Measurements from ENCODE around the gene TMEM61.
"Not testable (repeated sequence)": the region's sequence is repeated elsewhere in the genome, so short reads cannot be mapped to it uniquely, and the experiment has no call there.

The TMEM61 gene

DNA sequence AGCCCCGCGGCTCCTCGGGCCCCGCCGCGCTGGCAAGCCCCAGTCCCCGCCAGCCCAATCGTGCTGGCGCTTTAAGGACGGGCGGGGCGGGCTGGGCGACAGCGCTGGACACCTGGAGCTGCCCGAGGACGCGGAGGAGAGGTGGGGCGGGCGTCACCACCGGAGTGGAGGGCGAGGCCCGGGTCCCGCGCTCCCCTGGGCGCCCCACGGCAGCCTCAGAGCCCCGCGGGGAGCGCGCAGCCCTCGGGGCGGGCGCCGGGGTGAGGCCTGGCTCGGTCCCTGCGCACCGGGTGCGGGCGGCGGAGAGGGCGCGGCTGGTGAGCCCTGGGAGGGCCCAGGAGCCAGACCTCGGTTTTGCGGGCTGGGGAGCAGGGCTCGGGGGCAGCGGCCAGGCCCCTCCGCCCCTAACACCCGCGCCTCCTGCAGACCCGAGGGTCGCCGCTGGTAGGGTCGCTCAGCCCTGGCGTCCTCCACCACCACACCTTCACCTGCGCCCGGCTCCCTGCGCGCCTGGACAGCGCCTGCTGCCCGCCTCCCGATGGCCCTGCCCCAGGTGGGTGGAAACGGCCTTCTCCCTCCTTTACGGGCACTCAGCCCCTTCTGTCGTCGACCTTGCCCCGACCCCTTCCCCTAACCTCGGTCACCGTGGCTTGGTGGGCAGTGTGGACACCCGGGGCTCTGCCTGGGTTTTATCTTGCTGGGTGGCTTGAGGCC lies at the start of gene TMEM61:
Gene TMEM61, plus strand, starts transcription at position 101 of the 714 bp plus-strand sequence. Its CDS starts 438 bp downstream, at position 539.
- DNase-seq = no peak

DNA sequence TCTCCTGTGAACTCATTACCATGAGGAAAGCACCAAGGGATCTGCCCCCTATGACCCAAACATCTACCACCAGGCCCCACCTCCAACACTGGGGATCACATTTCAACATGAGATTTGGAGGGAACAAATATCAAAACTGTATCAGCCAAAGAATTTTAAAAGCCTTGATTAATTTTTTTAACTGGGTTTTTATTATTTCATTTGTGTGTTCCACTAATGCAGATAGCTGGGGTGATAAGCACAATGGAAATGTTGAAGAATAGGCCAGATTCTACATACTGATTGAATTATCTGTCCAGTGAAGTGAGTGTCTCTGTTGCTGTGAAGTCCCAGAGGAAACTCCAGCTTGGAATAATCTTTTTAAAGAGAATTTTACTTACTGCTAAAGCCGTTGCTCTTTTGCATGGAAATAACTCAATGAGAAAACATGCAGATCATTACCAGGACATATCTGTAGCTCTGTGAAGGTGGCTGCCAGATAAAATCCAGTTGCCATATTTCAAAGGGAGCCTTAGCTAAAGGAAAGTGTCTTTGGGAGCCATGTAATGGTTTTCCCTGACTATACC lies 49.1 kb upstream of the TMEM61 start:
- no peak for DNase-seq

DNA sequence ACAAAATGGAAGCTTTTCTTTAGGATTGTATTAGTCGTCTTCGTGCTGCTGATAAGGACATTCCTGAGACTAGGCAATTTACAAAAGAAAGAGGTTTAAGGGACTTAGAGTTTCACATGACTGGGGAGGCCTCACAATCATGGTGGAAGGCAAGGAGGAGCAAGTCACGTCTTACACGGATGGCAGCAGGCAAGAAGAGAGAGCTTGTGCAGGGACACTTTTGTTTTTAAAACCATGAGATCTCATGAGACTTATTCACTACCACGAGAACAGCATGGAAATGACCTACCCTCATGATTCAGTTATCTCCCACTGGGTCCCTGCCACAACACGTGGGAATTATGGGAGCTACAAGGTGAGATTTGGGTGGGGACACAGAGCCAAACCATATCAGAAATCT lies 46.3 kb upstream of the TMEM61 start:
- DNase-seq = not testable (repeated sequence)

DNA sequence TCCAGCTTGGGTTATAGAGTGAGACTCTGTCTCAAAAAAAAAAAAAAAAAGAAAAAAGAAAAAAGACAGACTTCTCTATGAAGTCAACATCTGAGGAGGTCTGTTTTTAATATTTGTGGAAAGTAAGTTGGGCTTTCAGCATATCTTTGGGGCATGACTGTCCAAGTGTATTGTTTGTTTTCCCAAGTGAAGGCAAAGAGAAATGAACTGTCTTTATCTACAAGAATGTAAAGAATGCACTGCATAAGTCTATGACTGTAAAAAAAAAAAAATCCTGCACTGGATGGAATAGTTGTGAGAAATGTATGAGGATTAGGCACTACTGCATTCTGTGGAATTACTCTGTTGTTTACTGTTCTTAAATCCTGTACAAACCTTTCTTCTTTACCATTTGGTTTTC lies 45.6 kb upstream of the TMEM61 start:
- DNase-seq = no peak

DNA sequence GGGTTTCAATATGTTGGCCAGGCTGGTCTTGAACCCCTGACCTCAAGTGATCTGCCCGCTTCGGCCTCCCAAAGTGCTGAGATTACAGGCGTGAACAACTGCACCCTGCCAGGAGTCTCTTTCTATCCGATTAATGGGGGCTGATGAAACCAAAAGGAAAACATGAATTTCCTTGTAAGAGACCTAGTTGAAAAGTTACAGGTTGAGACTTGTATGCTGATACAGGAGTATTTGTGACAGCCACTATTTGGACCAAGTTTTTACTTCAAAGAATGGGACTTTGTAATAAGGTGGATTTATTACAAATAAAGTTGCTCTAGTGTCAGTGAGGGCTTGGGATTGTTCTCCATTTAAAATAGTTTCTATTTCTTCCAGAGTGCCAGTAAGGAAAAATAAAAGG lies 43.6 kb upstream of the TMEM61 start:
- no peak for DNase-seq

DNA sequence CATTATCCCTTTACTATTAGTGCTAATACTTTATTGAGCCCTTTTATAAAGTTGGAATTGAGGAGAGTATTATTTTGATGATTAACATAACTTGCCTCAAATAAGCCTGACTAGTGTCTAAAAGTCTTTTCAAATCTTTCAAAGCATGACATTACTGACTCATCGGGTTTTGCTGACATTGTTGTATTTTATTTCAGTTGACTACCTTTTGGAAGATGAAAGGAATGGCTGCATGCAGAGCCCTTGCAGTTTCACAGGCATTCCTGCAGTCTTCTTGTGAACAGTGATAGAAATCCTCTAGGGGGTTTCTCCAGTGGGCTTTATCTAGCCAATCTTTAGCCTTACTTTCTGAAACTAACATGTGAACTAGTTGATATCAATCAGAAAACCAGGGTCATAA lies 43.0 kb upstream of the TMEM61 start:
- DNase-seq = no peak

DNA sequence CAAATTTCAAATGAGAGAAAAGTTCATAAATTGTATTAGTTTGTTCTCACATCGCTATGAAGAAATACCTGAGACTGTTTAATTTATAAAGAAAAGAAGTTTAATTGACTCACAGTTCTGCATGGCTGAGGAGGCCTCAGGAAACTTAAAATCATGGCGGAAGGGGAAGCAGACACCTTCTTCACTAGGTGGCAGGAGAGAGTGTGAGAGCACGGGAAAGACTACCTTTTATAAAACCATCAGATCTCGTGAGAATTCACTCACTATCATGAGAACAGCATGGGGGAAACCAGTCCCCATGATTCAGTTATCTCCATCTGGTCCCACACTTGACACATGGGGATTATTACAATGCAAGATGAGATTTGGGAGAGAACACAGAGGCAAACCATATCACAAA lies 41.5 kb upstream of the TMEM61 start:
- not testable (repeated sequence) for DNase-seq

DNA sequence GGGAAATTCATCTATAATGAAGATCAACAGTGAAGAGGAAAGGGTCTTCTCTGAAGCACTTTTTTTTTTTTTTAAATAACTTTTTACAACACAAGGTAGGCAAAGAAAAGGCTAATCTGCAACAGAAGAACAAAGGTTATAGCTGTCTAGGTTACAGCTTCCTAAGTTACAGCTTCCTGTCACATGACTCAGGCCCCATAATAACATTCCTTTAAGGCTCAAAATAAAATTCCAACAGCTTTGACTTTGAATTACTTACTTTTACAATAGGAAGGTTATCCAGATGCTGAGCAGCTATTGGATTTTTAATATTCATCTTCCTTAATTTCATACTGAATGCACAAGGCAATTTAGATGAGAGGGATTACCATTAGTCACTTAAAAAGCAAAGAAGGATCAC lies 40.4 kb upstream of the TMEM61 start:
- no peak for DNase-seq

DNA sequence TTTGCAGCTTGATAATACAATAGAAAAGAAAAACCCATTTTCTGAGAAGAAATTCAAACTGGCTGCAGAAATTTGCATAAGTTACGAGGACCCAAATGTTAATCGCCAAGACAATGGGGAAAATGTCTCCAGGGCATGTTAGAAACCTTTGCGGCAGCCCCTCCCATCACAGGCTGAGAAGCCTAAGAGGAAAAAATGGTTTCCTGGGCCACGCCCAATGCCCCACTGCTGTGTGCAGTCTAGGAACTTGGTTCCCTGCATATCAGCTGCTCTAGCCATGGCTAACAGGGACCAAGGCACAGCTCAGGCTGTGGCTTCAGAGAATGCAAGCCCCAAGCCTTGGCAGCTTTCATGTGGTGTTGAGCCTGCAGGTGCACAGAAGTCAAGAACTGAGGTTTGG lies 37.5 kb upstream of the TMEM61 start:
- no peak for DNase-seq

DNA sequence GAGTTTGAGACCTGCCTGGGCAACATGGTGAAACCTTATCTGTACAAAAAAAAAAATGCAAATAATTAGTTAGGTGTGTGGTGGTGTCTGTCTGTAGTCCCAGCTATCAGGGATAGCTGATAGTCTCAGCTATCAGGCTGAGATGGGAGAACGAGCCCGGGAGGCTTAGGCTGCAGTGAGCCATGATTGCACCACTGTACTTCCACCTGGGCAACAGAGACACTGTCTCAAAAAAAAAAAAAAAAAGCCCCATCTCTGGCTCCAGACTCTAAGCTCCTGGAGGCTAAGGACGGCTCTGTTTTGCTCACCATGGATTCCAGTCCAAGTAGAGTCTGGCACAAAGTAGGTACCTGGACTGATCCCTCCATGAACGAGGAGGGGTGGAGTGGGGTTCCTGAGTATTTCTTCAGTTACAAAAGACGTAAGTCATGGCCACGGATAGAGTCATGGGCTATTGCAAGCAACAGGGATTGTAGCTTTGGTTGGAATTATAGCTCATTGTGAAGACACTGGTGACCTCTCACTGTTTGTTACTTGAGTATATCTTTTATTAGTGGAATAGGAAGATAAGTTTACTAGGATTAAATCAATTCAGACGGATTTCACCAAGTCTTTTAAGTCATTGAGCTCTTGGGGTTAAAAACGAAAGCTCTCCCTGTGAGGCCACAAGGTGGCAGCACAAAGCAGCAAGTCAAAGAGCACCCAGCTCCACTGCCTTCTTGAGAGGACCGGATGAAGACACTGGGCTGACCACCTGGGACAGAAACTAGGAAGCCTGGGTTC lies 35.6 kb upstream of the TMEM61 start:
- peak; percentile 59 for DNase-seq

DNA sequence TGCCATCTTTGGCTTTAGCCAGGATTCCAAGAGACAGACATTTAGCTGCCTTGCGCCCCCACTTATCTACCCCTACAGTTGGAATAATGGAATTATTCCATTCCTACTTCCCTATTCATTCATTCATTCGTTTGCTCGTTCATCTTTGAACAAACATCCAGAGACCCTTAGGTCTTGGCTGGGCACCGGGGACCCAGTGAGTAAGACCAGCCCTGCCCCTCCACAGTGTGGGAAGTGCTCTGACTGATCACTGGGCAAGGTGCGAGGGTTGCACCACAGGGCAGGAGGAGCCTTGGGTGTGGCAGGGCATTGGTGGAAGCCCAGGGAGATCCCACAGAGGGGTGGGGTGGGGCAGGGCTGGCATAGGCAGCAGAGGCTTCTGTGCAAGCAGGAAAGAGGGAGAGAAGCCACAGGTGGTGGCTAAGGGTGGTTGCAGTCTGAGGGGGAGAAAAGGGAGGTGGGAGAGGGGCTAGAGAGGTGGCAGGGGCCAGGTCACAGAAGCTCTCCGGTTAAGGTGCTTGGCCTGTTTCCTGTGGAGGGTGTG lies 35.0 kb upstream of the TMEM61 start:
- no peak for DNase-seq

DNA sequence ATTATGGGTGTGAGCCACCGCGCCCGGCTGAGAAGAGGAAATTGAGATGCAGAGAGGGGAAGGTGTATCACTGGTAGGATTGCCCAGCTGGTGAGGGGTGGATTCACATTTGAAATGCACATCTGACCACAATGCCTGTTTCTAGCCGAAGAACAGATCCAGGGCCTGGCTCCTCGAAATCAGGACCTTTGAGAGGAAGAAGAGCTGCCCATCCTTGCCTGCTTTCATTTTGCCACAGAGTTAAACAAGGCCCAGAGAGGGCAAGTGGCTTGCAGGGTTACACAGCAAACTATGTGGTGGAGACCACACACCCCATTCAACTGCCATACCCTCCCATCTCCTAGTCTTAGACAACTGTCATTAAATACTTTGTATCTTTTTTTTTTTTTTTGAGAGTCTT lies 32.9 kb upstream of the TMEM61 start:
- DNase-seq = no peak

DNA sequence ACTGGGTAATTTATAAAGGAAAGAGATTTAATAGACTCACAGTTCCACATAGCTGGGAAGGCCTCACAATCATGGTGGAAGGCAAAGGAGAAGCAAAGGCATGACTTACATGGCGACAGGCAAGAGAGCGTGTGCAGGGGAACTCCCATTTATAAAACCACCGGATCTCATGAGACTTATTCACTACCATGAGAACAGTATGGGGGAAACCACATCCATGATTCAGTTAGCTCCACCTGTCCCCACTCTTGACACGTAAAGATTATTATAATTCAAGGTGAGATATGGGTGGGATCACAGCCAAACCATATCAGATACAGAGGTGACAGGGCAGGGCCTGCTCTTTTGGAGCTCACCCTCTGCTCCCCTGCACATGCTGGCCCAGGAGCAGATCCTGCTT lies 31.4 kb upstream of the TMEM61 start:
- DNase-seq = no peak

DNA sequence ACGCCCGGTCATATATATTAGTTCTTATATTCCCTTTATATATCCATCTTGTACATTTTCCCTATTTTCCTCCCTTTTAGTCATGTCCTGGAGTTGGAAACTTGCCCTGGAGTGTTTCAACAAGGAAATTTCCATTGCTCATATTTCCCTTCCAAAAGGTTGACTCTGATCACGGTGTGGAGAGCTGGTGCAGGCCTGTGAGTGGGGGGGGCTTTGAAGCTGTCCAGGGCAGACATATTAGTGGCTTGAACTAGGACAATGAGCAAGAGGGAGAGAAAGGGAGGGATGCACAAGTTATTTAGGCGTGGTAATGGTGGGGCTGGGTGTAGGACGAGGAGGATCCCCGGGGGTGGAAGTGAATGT lies 30.4 kb upstream of the TMEM61 start:
- DNase-seq = peak; percentile 50

DNA sequence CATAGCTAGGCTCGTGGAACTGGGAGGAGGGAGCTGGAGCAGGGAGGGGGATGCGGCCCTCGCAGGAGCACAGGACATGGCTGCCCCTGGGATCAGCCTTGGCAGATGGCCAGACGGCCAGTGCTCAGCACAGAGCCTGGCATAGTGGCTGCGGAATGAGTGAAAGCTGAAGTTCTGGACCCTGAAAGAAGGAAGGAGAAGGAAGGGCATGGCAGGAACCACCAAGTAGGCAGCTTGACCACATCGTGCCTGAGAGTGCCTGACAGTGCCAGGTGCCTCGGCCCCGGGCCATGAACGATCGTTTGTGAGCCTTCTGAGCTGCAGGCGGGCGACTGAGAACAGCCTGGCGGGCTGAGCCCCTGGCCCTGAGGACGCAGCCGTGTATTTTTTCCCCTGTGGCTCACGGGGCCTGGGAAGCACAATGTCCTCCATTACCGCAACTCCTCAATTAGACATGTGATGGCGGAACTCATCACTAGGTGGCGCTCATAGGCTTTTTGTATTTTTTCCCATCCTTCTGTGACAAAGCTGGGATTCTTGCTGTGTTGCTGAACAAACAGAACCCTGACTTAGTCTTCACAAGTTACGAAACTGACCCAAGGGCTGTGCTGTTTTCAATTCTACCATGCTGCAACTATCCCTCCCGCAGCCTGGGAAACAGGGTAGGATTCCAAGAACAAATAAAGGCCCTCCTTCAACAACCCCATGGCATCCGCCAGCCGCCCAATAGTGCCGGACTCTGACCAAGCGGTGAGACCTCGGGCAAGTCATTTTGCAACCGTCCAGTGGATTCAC lies 29.9 kb upstream of the TMEM61 start:
- peak; percentile 81 for DNase-seq

DNA sequence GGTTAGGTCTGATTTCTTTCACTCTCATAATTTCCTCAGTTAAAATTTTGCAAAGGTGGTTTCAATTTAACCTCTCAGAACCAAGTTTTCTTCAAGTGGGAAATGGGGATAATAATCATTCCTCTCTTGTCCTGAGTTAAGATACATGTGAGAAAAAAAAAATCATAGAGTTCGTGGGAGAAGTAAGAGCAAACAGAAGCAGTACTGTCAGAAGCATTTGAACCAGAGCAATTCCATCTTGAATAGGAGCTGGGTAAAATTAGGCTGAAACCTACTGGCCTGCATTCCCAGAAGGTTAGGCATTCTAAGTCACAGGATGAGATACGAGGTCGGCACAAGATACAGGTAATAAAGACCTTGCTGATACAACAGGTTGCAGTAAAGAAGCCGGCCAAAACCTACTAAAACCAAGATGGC lies 28.6 kb upstream of the TMEM61 start:
- no peak for DNase-seq

DNA sequence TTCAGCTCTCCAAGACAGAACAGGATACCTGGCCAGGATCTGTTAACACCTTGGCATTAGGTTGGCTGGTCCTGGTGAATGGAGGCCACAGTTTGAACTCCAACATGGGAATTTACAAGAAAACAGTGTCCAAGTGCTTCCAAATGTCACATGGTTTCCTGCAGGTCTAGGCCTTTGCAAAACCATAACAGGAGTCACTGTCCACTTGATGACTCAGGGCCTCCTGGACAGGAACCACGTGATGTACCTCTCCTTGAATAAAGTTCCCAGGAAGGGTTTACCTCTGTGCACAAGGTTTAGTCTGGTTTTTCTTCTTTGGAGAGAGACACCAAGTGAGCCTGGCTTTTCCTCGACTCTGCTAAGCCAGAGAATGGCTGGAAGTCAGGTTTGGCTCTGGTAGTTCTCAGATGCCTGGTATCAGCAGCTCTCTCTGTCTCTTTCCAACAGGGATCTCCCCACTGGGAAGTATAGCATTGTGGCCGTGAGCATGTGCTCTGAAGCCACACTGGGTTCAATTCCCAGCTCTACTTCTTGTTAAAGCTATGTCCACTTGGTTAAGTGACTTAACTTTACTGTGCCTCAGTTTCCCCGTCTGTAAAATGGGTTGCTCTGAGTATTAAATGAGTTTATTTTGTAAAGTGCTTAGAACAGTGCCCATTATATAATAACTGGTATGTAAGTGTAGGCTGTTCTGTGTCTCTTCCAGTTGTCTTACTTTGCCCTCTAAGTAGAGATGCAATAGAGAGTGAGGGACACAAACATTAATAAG lies 27.3 kb upstream of the TMEM61 start:
- no peak for DNase-seq

DNA sequence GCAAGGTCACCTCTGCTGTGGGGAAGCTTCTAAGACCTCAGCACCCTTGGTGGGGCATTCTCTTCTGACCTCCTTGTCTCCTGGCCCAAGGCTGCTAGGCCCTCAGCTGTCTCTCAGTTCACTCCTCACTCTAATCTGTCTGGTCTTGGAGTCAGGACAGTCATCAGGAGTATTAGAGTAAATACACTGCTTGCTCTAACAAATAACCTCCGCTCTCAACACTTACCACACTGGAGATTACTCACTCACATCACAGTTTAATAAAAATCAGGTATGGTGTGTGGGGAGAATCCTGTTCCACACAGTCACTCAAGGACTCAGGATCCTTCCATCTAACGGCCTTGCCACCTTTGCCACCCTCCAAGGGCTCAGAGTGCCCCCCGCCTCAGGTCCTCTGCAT lies 26.6 kb upstream of the TMEM61 start:
- no peak for DNase-seq

DNA sequence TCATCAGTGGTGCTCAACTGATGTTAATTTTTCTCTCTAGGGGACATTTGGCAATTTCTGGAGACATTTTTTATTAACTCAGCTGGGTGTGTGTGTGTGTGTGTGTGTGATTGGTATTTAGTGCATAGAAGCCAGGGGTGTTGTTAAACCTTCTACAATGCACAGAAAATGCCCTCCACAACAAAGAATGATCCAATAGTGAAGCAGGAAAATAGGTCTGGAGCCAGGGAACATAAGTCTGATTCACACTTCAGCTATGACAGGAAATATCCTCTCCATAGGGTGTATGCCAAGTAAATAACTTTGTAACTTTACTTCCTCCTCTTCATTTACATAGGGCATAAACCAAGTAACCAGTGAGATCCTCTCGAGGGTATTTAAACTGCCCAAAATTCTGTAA lies 25.1 kb upstream of the TMEM61 start:
- no peak for DNase-seq

DNA sequence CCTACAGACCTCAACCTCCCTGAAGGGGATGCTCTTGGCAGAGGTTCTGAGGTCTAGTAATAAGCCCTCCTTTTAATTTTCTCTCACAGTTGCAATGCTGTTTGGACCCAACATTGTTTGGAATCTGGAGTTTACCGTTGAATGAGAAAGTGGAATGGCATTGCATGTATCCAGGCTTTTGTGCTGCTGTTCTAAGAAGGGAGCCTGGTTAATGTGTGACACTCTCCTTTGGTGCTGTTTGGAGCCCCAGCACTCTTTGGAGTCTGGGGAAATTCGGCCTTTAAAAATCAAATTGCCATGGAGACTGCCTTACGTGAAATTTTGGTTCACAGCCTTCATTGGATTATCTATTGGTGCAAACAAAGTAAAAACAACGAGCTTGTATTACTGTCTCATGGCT lies 23.7 kb upstream of the TMEM61 start:
- no peak for DNase-seq

DNA sequence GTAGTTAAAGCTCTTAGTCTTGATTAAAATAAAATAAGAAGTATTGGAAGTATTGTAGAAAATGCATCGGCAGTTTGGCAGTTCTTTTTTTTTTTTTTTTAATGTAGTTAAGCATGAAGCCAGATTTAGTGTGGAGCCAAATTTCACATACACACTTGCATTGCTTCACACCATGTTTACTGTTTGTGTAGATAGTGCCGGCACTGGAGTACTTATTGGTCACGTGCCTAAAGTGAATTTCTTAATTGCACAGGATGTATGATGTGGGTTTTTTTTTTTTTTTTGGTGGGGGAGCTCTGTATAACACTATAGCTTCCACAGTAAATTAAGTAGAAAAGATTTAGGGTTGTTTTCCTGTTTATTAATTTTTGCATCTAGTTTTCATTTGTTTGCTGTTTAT lies 21.2 kb upstream of the TMEM61 start:
- DNase-seq = no peak
